Measurements from ENCODE around the gene SLC6A8.
"Not testable (repeated sequence)": the region's sequence is repeated elsewhere in the genome, so short reads cannot be mapped to it uniquely, and the experiment has no call there.

The SLC6A8 gene

GRCh38 chrX:153694256-153694655 lies 6.5 kb downstream of the SLC6A8 start:
- not testable (repeated sequence) for DNase-seq

DNA sequence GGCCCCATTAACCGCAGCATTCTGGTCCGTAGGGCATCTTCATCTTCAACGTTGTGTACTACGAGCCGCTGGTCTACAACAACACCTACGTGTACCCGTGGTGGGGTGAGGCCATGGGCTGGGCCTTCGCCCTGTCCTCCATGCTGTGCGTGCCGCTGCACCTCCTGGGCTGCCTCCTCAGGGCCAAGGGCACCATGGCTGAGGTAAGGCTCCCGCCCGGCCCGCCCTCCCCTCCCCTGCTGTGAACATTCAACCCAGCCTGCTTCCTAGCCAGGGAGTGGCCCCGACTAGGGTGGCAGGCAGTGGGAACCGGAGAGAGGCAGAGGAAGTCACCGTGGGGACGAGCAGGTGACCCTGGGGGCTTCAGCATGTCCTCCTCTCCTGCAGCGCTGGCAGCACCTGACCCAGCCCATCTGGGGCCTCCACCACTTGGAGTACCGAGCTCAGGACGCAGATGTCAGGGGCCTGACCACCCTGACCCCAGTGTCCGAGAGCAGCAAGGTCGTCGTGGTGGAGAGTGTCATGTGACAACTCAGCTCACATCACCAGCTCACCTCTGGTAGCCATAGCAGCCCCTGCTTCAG lies 7.1 kb downstream of the SLC6A8 start:
- DNase-seq, result no peak

- no peak for DNase-seq
Observed at GRCh38 chrX:153696100-153696499, 8.4 kb downstream of the SLC6A8 start.

- not testable (repeated sequence) for DNase-seq
Observed at GRCh38 chrX:153696538-153696937, 8.8 kb downstream of the SLC6A8 start.

GRCh38 chrX:153696986-153697722 lies 9.4 kb downstream of the SLC6A8 start:
- DNase-seq, result not testable (repeated sequence)

DNA sequence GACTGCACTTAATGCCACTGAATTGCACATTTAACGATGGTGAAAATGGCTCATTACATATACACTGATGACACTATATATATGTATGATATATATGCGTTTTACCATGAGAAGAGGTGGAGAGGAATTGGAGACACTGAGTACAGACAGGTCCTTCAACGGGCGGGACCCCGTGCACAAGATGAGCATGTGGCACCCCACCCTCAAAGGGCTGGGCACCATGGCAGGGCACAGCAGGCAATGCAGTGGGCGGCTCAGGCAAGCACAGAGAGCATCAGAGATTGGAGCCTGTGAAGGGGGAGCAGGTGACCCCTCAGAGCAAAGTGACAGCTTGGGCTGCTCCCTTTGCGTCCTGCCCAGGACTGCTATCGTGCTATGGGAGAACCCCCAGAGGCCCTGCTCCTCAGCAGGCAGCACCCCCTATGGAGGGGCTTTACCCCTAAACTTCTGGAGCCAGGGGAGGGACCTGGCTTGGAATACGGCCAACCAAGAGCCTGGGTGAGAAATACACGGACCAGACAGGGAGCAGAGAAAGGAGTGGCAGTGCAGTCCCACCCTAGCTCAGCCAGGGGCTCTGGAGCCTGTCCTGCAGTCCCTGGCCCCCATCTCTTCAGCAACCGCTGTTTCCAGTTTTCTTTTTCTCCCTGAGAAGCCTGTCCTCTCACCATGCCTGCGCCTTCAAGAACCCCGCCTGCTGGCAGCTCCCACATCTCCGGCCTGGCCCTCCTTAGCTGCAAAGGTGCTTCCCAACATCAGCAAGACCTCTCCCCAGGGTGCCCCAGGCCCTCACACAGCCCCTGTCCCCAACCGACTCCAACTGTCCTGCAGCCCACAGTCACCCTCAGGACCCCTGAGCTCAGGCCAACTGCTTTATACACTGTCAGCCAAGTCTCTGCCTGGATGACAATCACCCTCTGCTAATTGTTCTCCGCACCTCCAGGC lies 10.5 kb downstream of the SLC6A8 start:
- DNase-seq, result no peak

GRCh38 chrX:153699210-153699783 lies 11.6 kb downstream of the SLC6A8 start:
- not testable (repeated sequence) for DNase-seq

DNA sequence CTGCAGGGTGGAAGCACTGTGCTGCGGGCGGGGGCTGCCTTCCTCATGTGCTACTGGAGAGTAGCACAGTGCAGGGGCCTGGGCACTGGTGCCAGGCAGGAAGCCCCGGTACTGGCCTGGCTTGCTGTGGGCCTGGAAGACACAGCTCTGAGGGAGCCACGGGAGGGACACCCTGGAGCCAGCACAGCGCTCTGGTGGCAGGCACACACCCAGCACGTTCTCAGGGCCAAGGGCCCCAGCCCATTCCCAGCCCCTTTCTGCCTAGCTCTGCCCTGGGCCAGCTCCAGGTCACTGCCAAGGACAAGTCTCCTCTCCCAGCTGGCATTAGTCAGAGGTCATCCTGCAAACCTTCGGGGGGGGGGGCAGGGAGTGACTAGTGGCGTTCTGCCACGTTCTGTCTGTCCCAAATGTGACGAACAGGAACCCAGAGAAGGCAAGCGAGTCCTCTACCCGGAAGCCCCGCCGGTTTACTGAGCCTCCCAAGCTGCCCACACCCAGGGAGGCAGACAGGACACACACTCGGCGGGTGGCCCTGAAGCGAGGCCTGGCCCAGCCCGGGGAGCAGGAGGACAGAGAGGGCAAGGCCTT lies 12.2 kb downstream of the SLC6A8 start:
- DNase-seq, result not testable (repeated sequence)

DNA sequence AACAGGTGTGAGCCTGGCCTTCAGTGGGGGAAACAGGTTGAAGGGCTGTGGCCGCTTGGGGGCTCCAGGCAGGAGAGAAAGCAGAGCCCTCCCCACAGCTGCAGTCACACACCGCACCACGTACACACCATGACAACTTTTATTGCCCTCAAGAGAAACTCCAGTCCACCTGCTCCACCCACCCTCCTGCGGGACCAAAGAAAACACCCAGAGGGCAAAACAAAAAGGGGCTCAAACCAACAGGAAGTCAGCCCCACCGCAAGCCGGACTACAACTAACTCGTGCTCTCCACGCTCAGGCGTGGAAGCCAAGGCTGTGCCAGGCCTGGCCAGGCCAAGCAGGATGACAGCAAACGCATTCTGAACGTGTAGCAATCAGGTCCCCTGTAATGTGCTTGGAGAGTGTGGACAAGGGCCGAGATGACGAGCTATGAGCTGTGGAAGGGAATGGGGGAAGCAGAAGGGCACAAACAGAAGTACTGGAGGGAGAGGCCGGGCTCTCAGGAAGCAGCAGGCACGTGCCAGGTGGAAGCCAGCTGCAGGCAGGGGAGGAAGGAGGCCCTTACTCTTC lies 12.7 kb downstream of the SLC6A8 start:
- no peak for DNase-seq

GRCh38 chrX:153700967-153701366 lies 13.2 kb downstream of the SLC6A8 start:
- DNase-seq, result no peak

- DNase-seq, result no peak
Observed at GRCh38 chrX:153701706-153702105, 14.0 kb downstream of the SLC6A8 start.

GRCh38 chrX:153702336-153703035 lies 14.8 kb downstream of the SLC6A8 start:
- no peak for DNase-seq

DNA sequence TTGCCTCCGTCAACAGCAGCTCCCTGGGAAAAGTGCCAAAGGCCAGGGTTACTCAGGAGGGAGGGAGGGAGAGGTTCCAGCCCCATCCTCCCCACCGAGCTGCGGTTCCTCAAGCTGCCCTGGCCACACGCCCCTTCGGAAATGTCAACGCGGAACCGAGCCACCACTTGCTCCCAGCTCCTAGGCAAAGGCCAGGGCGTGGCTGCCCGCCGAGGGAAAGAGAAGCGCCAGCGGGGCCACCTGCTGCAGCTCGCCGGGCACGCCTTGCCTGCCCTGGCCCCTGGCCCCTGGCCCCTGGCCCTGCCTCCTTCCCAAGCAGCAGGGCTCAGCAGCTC lies 15.3 kb downstream of the SLC6A8 start:
- no peak for DNase-seq

- DNase-seq, result no peak
Observed at GRCh38 chrX:153704021-153704526, 16.3 kb downstream of the SLC6A8 start.

GRCh38 chrX:153704631-153705402 lies 17.1 kb downstream of the SLC6A8 start:
- not testable (repeated sequence) for DNase-seq

- not testable (repeated sequence) for DNase-seq
Observed at GRCh38 chrX:153705403-153706060, 17.8 kb downstream of the SLC6A8 start.

- no peak for DNase-seq
Observed at GRCh38 chrX:153706799-153707198, 19.1 kb downstream of the SLC6A8 start.

- no peak for DNase-seq
Observed at GRCh38 chrX:153707406-153707805, 19.7 kb downstream of the SLC6A8 start.

DNA sequence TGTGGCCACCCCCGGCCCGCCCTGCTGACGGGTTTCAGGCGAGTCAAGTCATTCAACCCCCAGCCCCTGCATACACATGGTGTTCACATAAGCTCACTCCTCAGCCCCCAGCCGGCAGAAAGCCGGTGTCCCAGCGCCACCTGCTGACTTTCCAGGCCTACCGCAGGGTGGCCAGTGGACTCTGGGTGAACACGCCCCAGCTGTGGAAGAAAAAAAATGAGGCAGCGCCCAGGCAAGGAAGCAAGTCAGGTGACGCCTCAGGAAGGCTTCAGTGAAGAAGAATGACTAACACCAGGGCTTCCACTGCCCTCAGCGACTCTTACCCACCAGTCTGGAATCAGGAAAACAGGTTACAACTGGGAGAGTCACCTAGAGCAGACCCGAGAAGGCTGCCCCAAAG lies 20.7 kb downstream of the SLC6A8 start:
- no peak for DNase-seq
